ENCODE data around the gene PIK3C3. TPM values are rescaled to one million over a fixed set of nuclear protein-coding genes. Genes with fewer than 3 reads are reported as not detected.

PIK3C3 gene
- total and polyA plus RNA-seq, 7 donors, result 22.7 to 54.8 (median 42.0) TPM

DNA sequence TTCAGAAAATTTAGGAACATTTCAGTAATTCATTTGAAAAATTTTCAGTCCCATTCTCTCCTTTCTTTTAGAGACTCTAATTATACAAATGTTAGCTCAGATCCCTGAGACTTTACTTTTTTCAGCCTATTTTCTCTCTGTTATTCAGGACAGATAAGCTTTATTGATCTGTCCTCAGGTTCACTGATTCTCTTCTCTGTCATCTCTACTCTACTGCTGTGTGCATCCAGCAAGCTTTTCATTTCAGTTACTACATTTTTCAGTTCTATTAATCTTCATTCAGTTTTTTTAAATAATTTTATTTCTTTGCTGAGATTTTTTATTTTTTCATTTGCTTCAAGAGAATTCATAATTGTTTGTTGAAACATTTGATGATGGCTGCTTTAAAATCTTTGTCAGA, 22.1 kb upstream of the PIK3C3 start:
- intact Hi-C loops (cut with DNase I), result no loop called here
- TF ChIP-seq EP300 (IDR thresholded peaks at IDR 0.05) (no peak), POLR2A (IDR thresholded peaks at IDR 0.05) (no peak), CTCF (IDR thresholded peaks at IDR 0.05) (no peak), POLR2AphosphoS5 (IDR thresholded peaks at IDR 0.05) (no peak)
- no peak overlapping the region for H3K4me3 ChIP-seq

DNA sequence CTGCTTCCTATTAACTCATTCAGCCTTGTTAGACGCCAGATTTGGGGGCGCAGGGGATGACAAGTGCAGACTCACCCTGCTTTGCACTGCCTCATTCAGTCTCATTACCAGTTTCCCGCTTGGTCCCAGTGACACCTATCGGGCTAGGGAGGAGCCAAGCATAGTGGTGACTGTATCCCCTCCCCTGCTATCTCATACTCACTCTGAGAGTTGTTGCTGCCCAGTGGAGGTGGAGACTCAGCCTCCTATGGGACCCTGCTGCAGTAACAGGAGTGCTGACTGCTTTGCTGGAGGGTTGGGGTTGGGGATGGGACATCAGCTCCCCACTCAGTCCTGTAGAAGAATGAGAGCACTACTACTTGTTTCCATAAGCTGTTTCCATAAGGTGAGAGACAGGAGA, 21.3 kb upstream of the PIK3C3 start:
- H3K9me3 ChIP-seq, result no peaks in the 10 kb centered on the region
- no peak for TF ChIP-seq CTCF (IDR thresholded peaks at IDR 0.05)
- no peak for TF ChIP-seq EP300 (IDR thresholded peaks at IDR 0.05)
- TF ChIP-seq POLR2AphosphoS5 (IDR thresholded peaks at IDR 0.05), result no peak
- no peak for TF ChIP-seq POLR2A (IDR thresholded peaks at IDR 0.05)
- H3K27me3 ChIP-seq, result no peaks in the 10 kb centered on the region
- no peaks in the 10 kb centered on the region for H3K4me1 ChIP-seq
- DNase-seq, result no peak
- intact Hi-C loops (cut with DNase I), result no loop called here
- H3K36me3 ChIP-seq, result no peaks in the 10 kb centered on the region
- H3K4me3 ChIP-seq, result no peak overlapping the region
- 70 to 84% methylated on average over 4 of the region's 4 CpGs for WGBS, 2 donors
- H3K27ac ChIP-seq, result no peak overlapping the region

More for the DNA sequence above, 22.1 kb upstream of the PIK3C3 start:
- no peaks in the 10 kb centered on the region for H3K9me3 ChIP-seq
- H3K27me3 ChIP-seq, result no peaks in the 10 kb centered on the region
- no peak overlapping the region for H3K27ac ChIP-seq
- DNase-seq, result no peak
- H3K4me1 ChIP-seq, result no peaks in the 10 kb centered on the region
- no peaks in the 10 kb centered on the region for H3K36me3 ChIP-seq

DNA sequence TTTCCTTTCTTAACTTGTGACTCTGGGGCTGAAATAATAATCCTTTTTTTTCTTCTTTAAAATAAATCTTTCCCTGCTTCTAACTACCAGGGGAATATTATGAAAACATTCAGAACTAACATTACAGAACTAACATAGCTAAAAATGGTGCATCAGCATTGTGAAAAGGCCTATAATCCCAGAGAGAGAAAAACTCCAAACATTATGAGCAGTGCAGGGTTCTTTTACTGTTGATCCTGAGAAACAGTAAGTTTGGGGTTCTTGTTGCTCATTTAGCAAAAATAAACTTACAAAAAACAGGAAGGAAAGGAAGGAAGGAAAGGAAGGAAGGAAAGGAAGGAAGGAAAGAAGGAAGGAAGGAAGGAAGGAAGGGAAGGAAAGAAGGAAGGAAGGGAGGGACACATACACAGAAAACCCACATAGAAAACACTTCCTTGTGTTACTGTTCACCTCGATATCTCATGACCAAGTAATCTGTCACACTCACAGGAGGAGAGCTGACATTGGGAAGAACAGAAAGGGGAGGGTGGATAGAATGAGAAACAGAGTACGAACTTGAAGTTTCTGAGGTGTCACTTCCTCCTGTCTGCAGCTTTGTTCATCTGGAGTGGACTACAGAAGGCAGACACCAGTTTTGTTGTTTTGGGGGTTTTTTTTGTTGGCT, 18.4 kb upstream of the PIK3C3 start:
- H3K9me3 ChIP-seq, result no peaks in the 10 kb centered on the region
- no peaks in the 10 kb centered on the region for H3K27me3 ChIP-seq
- H3K27ac ChIP-seq, result no peak overlapping the region
- no peak for DNase-seq
- no peak for TF ChIP-seq CTCF (IDR thresholded peaks at IDR 0.05)
- TF ChIP-seq POLR2AphosphoS5 (IDR thresholded peaks at IDR 0.05), result no peak
- TF ChIP-seq POLR2A (IDR thresholded peaks at IDR 0.05), result no peak
- no peak for TF ChIP-seq EP300 (IDR thresholded peaks at IDR 0.05)
- intact Hi-C loops (cut with DNase I), result no loop called here
- no peaks in the 10 kb centered on the region for H3K36me3 ChIP-seq
- H3K4me3 ChIP-seq, result no peak overlapping the region
- 31 to 38% methylated on average over 2 of the region's 2 CpGs for WGBS, 2 donors
- H3K4me1 ChIP-seq, result no peaks in the 10 kb centered on the region

DNA sequence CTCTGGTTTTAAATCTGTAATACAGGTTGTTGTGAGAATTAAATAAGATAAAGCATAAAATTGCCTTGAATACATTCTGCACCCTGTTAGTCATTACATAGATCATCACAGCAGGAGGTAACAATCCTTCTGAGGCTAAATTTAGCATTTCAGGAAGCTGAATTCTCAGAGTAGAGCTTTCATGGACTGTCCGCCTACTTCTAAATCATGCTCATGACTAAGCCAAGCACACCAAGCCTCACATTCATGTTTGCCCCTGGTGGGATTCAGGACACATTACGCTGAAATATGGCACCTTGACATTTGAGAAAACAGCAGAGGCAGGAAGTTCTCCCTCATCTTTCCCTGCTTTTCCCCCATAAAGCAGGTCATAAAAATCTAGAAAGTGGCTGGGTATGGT, 16.6 kb upstream of the PIK3C3 start:
- Histone ChIP-seq H3K27ac (no peak overlapping the region), H3K4me3 (no peak overlapping the region), H3K27me3 (no peaks in the 10 kb centered on the region), H3K36me3 (no peaks in the 10 kb centered on the region), H3K9me3 (no peaks in the 10 kb centered on the region), H3K4me1 (no peaks in the 10 kb centered on the region)
- 94 to 95% methylated on average over 2 of the region's 2 CpGs for WGBS, 2 donors
- no peak for DNase-seq
- intact Hi-C loops (cut with DNase I), result no loop called here
- TF ChIP-seq POLR2A (IDR thresholded peaks at IDR 0.05) (no peak), EP300 (IDR thresholded peaks at IDR 0.05) (no peak), POLR2AphosphoS5 (IDR thresholded peaks at IDR 0.05) (no peak)

DNA sequence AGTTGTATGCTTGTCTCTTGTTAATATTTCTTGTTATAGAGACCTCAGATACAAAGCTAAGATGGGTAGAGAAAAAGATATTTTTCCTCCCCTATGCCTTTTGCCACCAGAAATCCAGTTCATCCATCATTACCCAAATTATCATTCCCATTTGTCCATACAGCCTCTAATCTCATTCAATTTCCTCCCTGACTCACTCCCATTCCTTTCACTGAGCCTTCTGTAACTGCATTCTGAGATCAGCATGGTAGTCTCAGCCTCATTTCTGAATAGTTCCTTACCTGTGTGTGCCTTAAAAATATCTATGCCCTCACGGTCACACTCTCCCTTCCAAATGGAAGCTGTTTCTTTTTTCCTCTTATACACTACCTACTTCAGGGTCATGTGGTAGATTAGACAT, 15.7 kb upstream of the PIK3C3 start:
- no peak for DNase-seq
- intact Hi-C loops (cut with DNase I), result no loop called here
- Histone ChIP-seq H3K9me3 (no peaks in the 10 kb centered on the region), H3K4me3 (no peak overlapping the region), H3K36me3 (no peaks in the 10 kb centered on the region), H3K27me3 (no peaks in the 10 kb centered on the region), H3K27ac (no peak overlapping the region), H3K4me1 (no peaks in the 10 kb centered on the region)
- 86 to 96% methylated on average over 1 of the region's 1 CpG for WGBS, 2 donors
- TF ChIP-seq POLR2A (IDR thresholded peaks at IDR 0.05) (no peak), CTCF (IDR thresholded peaks at IDR 0.05) (no peak), EP300 (IDR thresholded peaks at IDR 0.05) (no peak), POLR2AphosphoS5 (IDR thresholded peaks at IDR 0.05) (no peak)

Data from sigmoid colon (tissue), 7 donors.